ENCODE measurements around the gene TBC1D10A. TPM values are rescaled to one million over a fixed set of nuclear protein-coding genes. Genes with fewer than 3 reads are reported as not detected.

The TBC1D10A gene
- total and polyA plus RNA-seq, 2 experiments from 2014 or later: 3.3 to 8.8 TPM

GRCh38 chr22:30274437-30274812 lies 52.3 kb downstream of the TBC1D10A start:
- TF ChIP-seq NANOG (IDR thresholded peaks at IDR 0.05; ENCODE audit: borderline replicate concordance) (no peak), EZH2phosphoT487 (IDR thresholded peaks at IDR 0.05; ENCODE audit: unreplicated experiment) (no peak), REST (IDR thresholded peaks at IDR 0.05; ENCODE audit: unreplicated experiment) (no peak), ZNF462 (CRISPR knock-in tag; IDR thresholded peaks at IDR 0.05) (no peak), POLR2AphosphoS5 (IDR thresholded peaks at IDR 0.05; ENCODE audit: low read depth) (no peak)
- no peak overlapping the region for H3K4me3 Mint-ChIP-seq
- ATAC-seq: no peak
- no peaks in the 10 kb centered on the region for H3K9me2 ChIP-seq (ENCODE audit: insufficient read depth)
- H3K4me1 Mint-ChIP-seq: peaks cover 9% of the 10 kb centered on the region
- no peak overlapping the region for H3K4me3 ChIP-seq
- H3K27ac Mint-ChIP-seq: no peak overlapping the region
- DNase-seq (ENCODE audit: low spot score): no peak
- H3K4me2 ChIP-seq: no peak overlapping the region
- H3K79me2 ChIP-seq (replicated peaks; ENCODE audit: insufficient read depth): no peaks in the 10 kb centered on the region
- 0 out of 2 replicates have a peak, but pooled peaks cover 4% of the 10 kb centered on the region for H3K4me1 ChIP-seq (ENCODE audit: insufficient read depth)
- H2AFZ ChIP-seq: no peak overlapping the region
- H3K27me3 ChIP-seq (ENCODE audit: insufficient read depth): no peaks in the 10 kb centered on the region
- H3K36me3 Mint-ChIP-seq (ENCODE audit: low read depth): no peaks in the 10 kb centered on the region
- H3K27ac ChIP-seq (ENCODE audit: low read depth): no peak overlapping the region
- no peaks in the 10 kb centered on the region for H3K36me3 ChIP-seq (ENCODE audit: insufficient read depth)
- H4K20me1 ChIP-seq (replicated peaks; ENCODE audit: insufficient read depth): no peaks in the 10 kb centered on the region
- no peaks in the 10 kb centered on the region for H3F3A ChIP-seq (replicated peaks; ENCODE audit: low read depth)
- no peaks in the 10 kb centered on the region for H3K9me3 Mint-ChIP-seq
- H3K27me3 Mint-ChIP-seq (ENCODE audit: insufficient read depth, low read depth, poor library complexity): peaks cover 22% of the 10 kb centered on the region
